ENCODE data around the gene KIAA2012.

KIAA2012 gene

GRCh38 chr2:202149155-202149762, 76.2 kb downstream of the KIAA2012 start:
- Histone ChIP-seq H3K27me3 (ENCODE audit: insufficient read depth, low read length) (no peaks in the 10 kb centered on the region), H3K79me2 (ENCODE audit: control insufficient read depth, insufficient read depth, low read length, unreplicated experiment) (no peaks in the 10 kb centered on the region), H3K4me1 (ENCODE audit: control insufficient read depth, insufficient read depth, low read length, unreplicated experiment) (peaks cover 24% of the 10 kb centered on the region), H3K36me3 (ENCODE audit: insufficient read depth, low read length) (no peaks in the 10 kb centered on the region), H2AFZ (ENCODE audit: low read length, unreplicated experiment) (peak overlapping the region; percentile 19), H3K4me3 (ENCODE audit: low read depth, low read length) (no peak overlapping the region), H3K27ac (ENCODE audit: low read depth, low read length) (no peak overlapping the region)

GRCh38 chr2:202149936-202150335, 76.9 kb downstream of the KIAA2012 start:
- Histone ChIP-seq H3K27me3 (ENCODE audit: insufficient read depth, low read length) (no peaks in the 10 kb centered on the region), H3K4me3 (ENCODE audit: low read depth, low read length) (no peak overlapping the region), H3K4me1 (ENCODE audit: control insufficient read depth, insufficient read depth, low read length, unreplicated experiment) (peaks cover 24% of the 10 kb centered on the region), H3K79me2 (ENCODE audit: control insufficient read depth, insufficient read depth, low read length, unreplicated experiment) (no peaks in the 10 kb centered on the region), H3K27ac (ENCODE audit: low read depth, low read length) (no peak overlapping the region), H3K36me3 (ENCODE audit: insufficient read depth, low read length) (no peaks in the 10 kb centered on the region), H2AFZ (ENCODE audit: low read length, unreplicated experiment) (peak overlapping the region; percentile 19)

- Histone ChIP-seq H3K4me3 (ENCODE audit: low read depth, low read length) (peak overlapping the region; percentile 32), H3K27me3 (ENCODE audit: insufficient read depth, low read length) (no peaks in the 10 kb centered on the region), H3K36me3 (ENCODE audit: insufficient read depth, low read length) (no peaks in the 10 kb centered on the region), H2AFZ (ENCODE audit: low read length, unreplicated experiment) (peak overlapping the region; percentile 7), H3K79me2 (ENCODE audit: control insufficient read depth, insufficient read depth, low read length, unreplicated experiment) (no peaks in the 10 kb centered on the region), H3K27ac (ENCODE audit: low read depth, low read length) (no peak overlapping the region), H3K4me1 (ENCODE audit: control insufficient read depth, insufficient read depth, low read length, unreplicated experiment) (peaks cover 22% of the 10 kb centered on the region)
Measured at GRCh38 chr2:202152104-202152715, 79.2 kb downstream of the KIAA2012 start.

- H2AFZ ChIP-seq (ENCODE audit: low read length, unreplicated experiment), result no peak overlapping the region
- no peaks in the 10 kb centered on the region for H3K36me3 ChIP-seq (ENCODE audit: insufficient read depth, low read length)
- H3K27me3 ChIP-seq (ENCODE audit: insufficient read depth, low read length), result no peaks in the 10 kb centered on the region
- H3K4me1 ChIP-seq (ENCODE audit: control insufficient read depth, insufficient read depth, low read length, unreplicated experiment), result peaks cover 9% of the 10 kb centered on the region
- no peak overlapping the region for H3K27ac ChIP-seq (ENCODE audit: low read depth, low read length)
- H3K4me3 ChIP-seq (ENCODE audit: low read depth, low read length), result no peak overlapping the region
- H3K79me2 ChIP-seq (ENCODE audit: control insufficient read depth, insufficient read depth, low read length, unreplicated experiment), result no peaks in the 10 kb centered on the region
Measured at GRCh38 chr2:202154613-202155012, 81.6 kb downstream of the KIAA2012 start.

GRCh38 chr2:202157211-202157990, 84.3 kb downstream of the KIAA2012 start:
- Histone ChIP-seq H3K27ac (ENCODE audit: low read depth, low read length) (no peak overlapping the region), H3K27me3 (ENCODE audit: insufficient read depth, low read length) (no peaks in the 10 kb centered on the region), H2AFZ (ENCODE audit: low read length, unreplicated experiment) (no peak overlapping the region), H3K36me3 (ENCODE audit: insufficient read depth, low read length) (no peaks in the 10 kb centered on the region), H3K79me2 (ENCODE audit: control insufficient read depth, insufficient read depth, low read length, unreplicated experiment) (no peaks in the 10 kb centered on the region), H3K4me3 (ENCODE audit: low read depth, low read length) (no peak overlapping the region), H3K4me1 (ENCODE audit: control insufficient read depth, insufficient read depth, low read length, unreplicated experiment) (peaks cover 6% of the 10 kb centered on the region)

GRCh38 chr2:202158796-202159195, 85.7 kb downstream of the KIAA2012 start:
- Histone ChIP-seq H3K4me3 (ENCODE audit: low read depth, low read length) (no peak overlapping the region), H3K27ac (ENCODE audit: low read depth, low read length) (no peak overlapping the region), H3K27me3 (ENCODE audit: insufficient read depth, low read length) (no peaks in the 10 kb centered on the region), H3K79me2 (ENCODE audit: control insufficient read depth, insufficient read depth, low read length, unreplicated experiment) (no peaks in the 10 kb centered on the region), H3K36me3 (ENCODE audit: insufficient read depth, low read length) (no peaks in the 10 kb centered on the region), H2AFZ (ENCODE audit: low read length, unreplicated experiment) (no peak overlapping the region), H3K4me1 (ENCODE audit: control insufficient read depth, insufficient read depth, low read length, unreplicated experiment) (peaks cover 4% of the 10 kb centered on the region)

GRCh38 chr2:202161151-202161835, 88.2 kb downstream of the KIAA2012 start:
- H2AFZ ChIP-seq (ENCODE audit: low read length, unreplicated experiment), result no peak overlapping the region
- no peak overlapping the region for H3K27ac ChIP-seq (ENCODE audit: low read depth, low read length)

GRCh38 chr2:202164411-202164810, 91.4 kb downstream of the KIAA2012 start:
- Histone ChIP-seq H3K4me3 (ENCODE audit: low read depth, low read length) (no peak overlapping the region), H3K36me3 (ENCODE audit: insufficient read depth, low read length) (no peaks in the 10 kb centered on the region), H2AFZ (ENCODE audit: low read length, unreplicated experiment) (no peak overlapping the region), H3K27me3 (ENCODE audit: insufficient read depth, low read length) (no peaks in the 10 kb centered on the region), H3K27ac (ENCODE audit: low read depth, low read length) (no peak overlapping the region), H3K4me1 (ENCODE audit: control insufficient read depth, insufficient read depth, low read length, unreplicated experiment) (peaks cover 4% of the 10 kb centered on the region), H3K79me2 (ENCODE audit: control insufficient read depth, insufficient read depth, low read length, unreplicated experiment) (no peaks in the 10 kb centered on the region)

More at GRCh38 chr2:202161151-202161835, 88.2 kb downstream of the KIAA2012 start:
- Histone ChIP-seq H3K27me3 (ENCODE audit: insufficient read depth, low read length) (no peaks in the 10 kb centered on the region), H3K4me3 (ENCODE audit: low read depth, low read length) (no peak overlapping the region), H3K4me1 (ENCODE audit: control insufficient read depth, insufficient read depth, low read length, unreplicated experiment) (peaks cover 4% of the 10 kb centered on the region), H3K79me2 (ENCODE audit: control insufficient read depth, insufficient read depth, low read length, unreplicated experiment) (no peaks in the 10 kb centered on the region), H3K36me3 (ENCODE audit: insufficient read depth, low read length) (no peaks in the 10 kb centered on the region)

GRCh38 chr2:202165208-202165607, 92.2 kb downstream of the KIAA2012 start:
- Histone ChIP-seq H3K36me3 (ENCODE audit: insufficient read depth, low read length) (no peaks in the 10 kb centered on the region), H3K27ac (ENCODE audit: low read depth, low read length) (no peak overlapping the region), H3K4me3 (ENCODE audit: low read depth, low read length) (no peak overlapping the region), H2AFZ (ENCODE audit: low read length, unreplicated experiment) (no peak overlapping the region), H3K27me3 (ENCODE audit: insufficient read depth, low read length) (no peaks in the 10 kb centered on the region), H3K79me2 (ENCODE audit: control insufficient read depth, insufficient read depth, low read length, unreplicated experiment) (no peaks in the 10 kb centered on the region), H3K4me1 (ENCODE audit: control insufficient read depth, insufficient read depth, low read length, unreplicated experiment) (peaks cover 4% of the 10 kb centered on the region)

GRCh38 chr2:202165945-202166344, 92.9 kb downstream of the KIAA2012 start:
- H3K27me3 ChIP-seq (ENCODE audit: insufficient read depth, low read length), result no peaks in the 10 kb centered on the region
- H3K4me1 ChIP-seq (ENCODE audit: control insufficient read depth, insufficient read depth, low read length, unreplicated experiment), result peaks cover 4% of the 10 kb centered on the region
- no peak overlapping the region for H3K27ac ChIP-seq (ENCODE audit: low read depth, low read length)
- H2AFZ ChIP-seq (ENCODE audit: low read length, unreplicated experiment), result no peak overlapping the region
- H3K79me2 ChIP-seq (ENCODE audit: control insufficient read depth, insufficient read depth, low read length, unreplicated experiment), result no peaks in the 10 kb centered on the region
- H3K36me3 ChIP-seq (ENCODE audit: insufficient read depth, low read length), result no peaks in the 10 kb centered on the region
- no peak overlapping the region for H3K4me3 ChIP-seq (ENCODE audit: low read depth, low read length)
